HepG2 (cell line): ENCODE measurements around the gene PRUNE1. TPM values are rescaled to one million over a fixed set of nuclear protein-coding genes. Genes with fewer than 3 reads are reported as not detected.

Experiments used
- ARID3A ChIP-seq: IDR thresholded peaks from 2 replicates; pipeline ENCODE4 v1.6.1; 2012; ENCODE audit warnings: low read depth, low read length, improper control_type of control experiment
- ARNT ChIP-seq: fragments of 450-650 bp; IDR thresholded peaks from 2 replicates; pipeline ENCODE4 v1.6.1; 2017
- GRHL1 ChIP-seq: sonication (generic); formaldehyde crosslinking; conservative IDR thresholded peaks from 2 replicates; pipeline ENCODE4 v1.8.0; 2022; ENCODE audit warnings: missing genetic modification reagents
- NONO ChIP-seq, 2 experiments: fragments of 450-650 bp in 1 of 2; sonication (generic) in 1 of 2; formaldehyde crosslinking in 1 of 2; IDR thresholded peaks in 1 of 2; conservative IDR thresholded peaks in 1 of 2; 2 replicates each; pipeline versions ENCODE4 v1.6.1 to v1.8.0; 2017 to 2022; ENCODE audit warnings: mild to moderate bottlenecking in 1 of 2, missing genetic modification reagents in 1 of 2, moderate library complexity in 1 of 2
- ONECUT2 ChIP-seq: sonication (generic); formaldehyde crosslinking; IDR thresholded peaks from 2 replicates; pipeline ENCODE4 v1.4.0; 2020; ENCODE audit warnings: missing genetic modification reagents
- PRMT3 ChIP-seq: sonication (generic); formaldehyde crosslinking; IDR thresholded peaks from 2 replicates; pipeline ENCODE4 v1.8.1; 2022; ENCODE audit warnings: low read depth, mild to moderate bottlenecking, moderate library complexity, missing genetic modification reagents, borderline replicate concordance
- RFXANK ChIP-seq: IDR thresholded peaks from 2 replicates; pipeline ENCODE4 v1.6.1; 2016
- TEAD3 ChIP-seq: optimal IDR thresholded peaks from 2 replicates; pipeline ENCODE3; 2016; ENCODE audit warnings: borderline replicate concordance
- ZFP62 ChIP-seq: sonication (generic); formaldehyde crosslinking; IDR thresholded peaks from 2 replicates; pipeline ENCODE4 v1.4.0; 2020; ENCODE audit warnings: missing genetic modification reagents
- ZNF235 ChIP-seq: sonication (generic); formaldehyde crosslinking; IDR thresholded peaks from 2 replicates; pipeline ENCODE4 v1.8.1; 2023; ENCODE audit warnings: mild to moderate bottlenecking, missing genetic modification reagents, borderline replicate concordance
- ZNF263 ChIP-seq: sonication (generic); formaldehyde crosslinking; IDR thresholded peaks from 2 replicates; pipeline ENCODE4 v1.4.0; 2020; ENCODE audit warnings: missing genetic modification reagents
- ZNF430 ChIP-seq: sonication (generic); formaldehyde crosslinking; IDR thresholded peaks from 2 replicates; pipeline ENCODE4 v1.9.0; 2021; ENCODE audit warnings: mild to moderate bottlenecking, missing genetic modification reagents
- ZNF441 ChIP-seq: sonication (generic); formaldehyde crosslinking; IDR thresholded peaks from 2 replicates; pipeline ENCODE4 v1.7.0; 2021; ENCODE audit warnings: missing genetic modification reagents, borderline replicate concordance
- ZNF788 ChIP-seq: sonication (generic); formaldehyde crosslinking; IDR thresholded peaks from 2 replicates; pipeline ENCODE4 v1.5.0; 2020; ENCODE audit warnings: mild to moderate bottlenecking, missing genetic modification reagents, borderline replicate concordance
- ZUFSP ChIP-seq: sonication (generic); formaldehyde crosslinking; IDR thresholded peaks from 2 replicates; pipeline ENCODE4 v1.9.0; 2021; ENCODE audit warnings: missing genetic modification reagents, mild to moderate bottlenecking, borderline replicate concordance
- polyA plus RNA-seq, 8 experiments: library from polyadenylated mRNA; depleted of rRNA in 3 of 8; stranded (reverse) in 7 of 8; unstranded in 1 of 8; fragments of >200 nt; fragmentation: Illumina TruSeq in 4 of 8; extraction: Trizol in 4 of 8; gene quantifications; 2 replicates each; pipeline versions ENCODE4 v1.2.1 to v1.2.3, GENCODE V29; 2011 to 2016; ENCODE audit warnings: low read depth in 4 of 8, missing spikeins in 1 of 8, mixed read lengths in 1 of 8; ENCODE audit not compliant: insufficient read depth in 1 of 8
- total RNA-seq, 5 experiments: library from RNA; depleted of rRNA; stranded (reverse); fragments of >200 nt; fragmentation: Illumina TruSeq; extraction: Trizol; gene quantifications; 2 replicates each; pipeline ENCODE4 v1.2.3, GENCODE V29; 2016; ENCODE audit warnings: low read depth in 1 of 5
- TF ChIP-seq, protein P1 (sequence below): sonication (generic); formaldehyde crosslinking; IDR thresholded peaks from 2 replicates; pipeline ENCODE4 v1.4.0; 2020; ENCODE audit warnings: missing genetic modification reagents, mild to moderate bottlenecking, borderline replicate concordance
- TF ChIP-seq, protein P2 (sequence below): sonication (generic); formaldehyde crosslinking; IDR thresholded peaks from 2 replicates; pipeline ENCODE4 v1.8.0; 2022; ENCODE audit warnings: missing genetic modification reagents, mild to moderate bottlenecking, moderate library complexity, borderline replicate concordance

Gene PRUNE1
- total and polyA plus RNA-seq, 2 of the 13 experiments (the other 11 are each of a cell fraction or from before 2014, with no cell fraction given): 19.0 to 31.9 TPM

- no peak; the same call in 1 of the 2 replicates for TF ChIP-seq ARID3A
- 0 out of 2 replicates have a peak, but pooled peaks have one; percentile 8 for TF ChIP-seq ONECUT2 (CRISPR knock-in tag)
- TF ChIP-seq, protein P1, sequence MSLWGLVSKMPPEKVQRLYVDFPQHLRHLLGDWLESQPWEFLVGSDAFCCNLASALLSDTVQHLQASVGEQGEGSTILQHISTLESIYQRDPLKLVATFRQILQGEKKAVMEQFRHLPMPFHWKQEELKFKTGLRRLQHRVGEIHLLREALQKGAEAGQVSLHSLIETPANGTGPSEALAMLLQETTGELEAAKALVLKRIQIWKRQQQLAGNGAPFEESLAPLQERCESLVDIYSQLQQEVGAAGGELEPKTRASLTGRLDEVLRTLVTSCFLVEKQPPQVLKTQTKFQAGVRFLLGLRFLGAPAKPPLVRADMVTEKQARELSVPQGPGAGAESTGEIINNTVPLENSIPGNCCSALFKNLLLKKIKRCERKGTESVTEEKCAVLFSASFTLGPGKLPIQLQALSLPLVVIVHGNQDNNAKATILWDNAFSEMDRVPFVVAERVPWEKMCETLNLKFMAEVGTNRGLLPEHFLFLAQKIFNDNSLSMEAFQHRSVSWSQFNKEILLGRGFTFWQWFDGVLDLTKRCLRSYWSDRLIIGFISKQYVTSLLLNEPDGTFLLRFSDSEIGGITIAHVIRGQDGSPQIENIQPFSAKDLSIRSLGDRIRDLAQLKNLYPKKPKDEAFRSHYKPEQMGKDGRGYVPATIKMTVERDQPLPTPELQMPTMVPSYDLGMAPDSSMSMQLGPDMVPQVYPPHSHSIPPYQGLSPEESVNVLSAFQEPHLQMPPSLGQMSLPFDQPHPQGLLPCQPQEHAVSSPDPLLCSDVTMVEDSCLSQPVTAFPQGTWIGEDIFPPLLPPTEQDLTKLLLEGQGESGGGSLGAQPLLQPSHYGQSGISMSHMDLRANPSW (CRISPR knock-in tag): 0 out of 2 replicates have a peak, but pooled peaks have one; percentile 78
- TF ChIP-seq ZNF441 (CRISPR knock-in tag): peak; percentile 30; the same call in 1 of the 2 replicates
- TF ChIP-seq ZNF788 (CRISPR knock-in tag): 0 out of 2 replicates have a peak, but pooled peaks have one; percentile 82
- no peak for TF ChIP-seq RFXANK (CRISPR knock-in tag)
- TF ChIP-seq, protein P2, sequence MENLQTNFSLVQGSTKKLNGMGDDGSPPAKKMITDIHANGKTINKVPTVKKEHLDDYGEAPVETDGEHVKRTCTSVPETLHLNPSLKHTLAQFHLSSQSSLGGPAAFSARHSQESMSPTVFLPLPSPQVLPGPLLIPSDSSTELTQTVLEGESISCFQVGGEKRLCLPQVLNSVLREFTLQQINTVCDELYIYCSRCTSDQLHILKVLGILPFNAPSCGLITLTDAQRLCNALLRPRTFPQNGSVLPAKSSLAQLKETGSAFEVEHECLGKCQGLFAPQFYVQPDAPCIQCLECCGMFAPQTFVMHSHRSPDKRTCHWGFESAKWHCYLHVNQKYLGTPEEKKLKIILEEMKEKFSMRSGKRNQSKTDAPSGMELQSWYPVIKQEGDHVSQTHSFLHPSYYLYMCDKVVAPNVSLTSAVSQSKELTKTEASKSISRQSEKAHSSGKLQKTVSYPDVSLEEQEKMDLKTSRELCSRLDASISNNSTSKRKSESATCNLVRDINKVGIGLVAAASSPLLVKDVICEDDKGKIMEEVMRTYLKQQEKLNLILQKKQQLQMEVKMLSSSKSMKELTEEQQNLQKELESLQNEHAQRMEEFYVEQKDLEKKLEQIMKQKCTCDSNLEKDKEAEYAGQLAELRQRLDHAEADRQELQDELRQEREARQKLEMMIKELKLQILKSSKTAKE: no peak
- TF ChIP-seq ZNF235 (CRISPR knock-in tag): no peak
- peak; percentile 34; the same call in 1 of the 2 replicates for TF ChIP-seq ZNF263 (CRISPR knock-in tag)
- no peak for TF ChIP-seq ARNT
- TF ChIP-seq ZUFSP (CRISPR knock-in tag): no peak
- TF ChIP-seq GRHL1 (CRISPR knock-in tag): no peak
- no peak for TF ChIP-seq TEAD3 (CRISPR knock-in tag)
- TF ChIP-seq NONO (IDR thresholded peaks at IDR 0.05): no peak
- TF ChIP-seq NONO (CRISPR knock-in tag; conservative IDR thresholded peaks at IDR 0.05): peak; percentile 82
- TF ChIP-seq PRMT3: no peak
- peak; percentile 42; the same call in 1 of the 2 replicates for TF ChIP-seq ZNF430 (CRISPR knock-in tag)
- no peak for TF ChIP-seq ZFP62 (CRISPR knock-in tag)
Observed at GRCh38 chr1:151008244-151009205, at the start of gene PRUNE1 (continued).
